HCT116 (cell line): ENCODE data around the gene AGAP6.
"Not testable (repeated sequence)": the region's sequence is repeated elsewhere in the genome, so short reads cannot be mapped to it uniquely, and the experiment has no call there.

ENCODE experiments used
- CEBPB ChIP-seq: IDR thresholded peaks from 2 replicates; pipeline ENCODE4 v1.6.1; 2012; ENCODE audit warnings: low read depth
- JUND ChIP-seq: IDR thresholded peaks from 2 replicates; pipeline ENCODE4 v1.6.1; 2012
- POLR2A ChIP-seq: IDR thresholded peaks from 2 replicates; pipeline ENCODE4 v1.7.0; 2011; ENCODE audit warnings: borderline replicate concordance; ENCODE audit not compliant: insufficient read depth, insufficient read length; ENCODE audit errors: extremely low read depth
- REST ChIP-seq: IDR thresholded peaks from 2 replicates; pipeline ENCODE4 v1.6.1; 2012; ENCODE audit warnings: low read depth
- TF ChIP-seq, protein P1 (sequence below), 3 experiments: fragments of 200-600 bp in 1 of 3; sonication (generic) in 1 of 3; IDR thresholded peaks in 2 of 3; conservative IDR thresholded peaks in 1 of 3; 2 replicates each; pipeline ENCODE4 v1.5.1; 2012 to 2017; ENCODE audit warnings: low read depth in 2 of 3, low read length in 2 of 3, antibody characterized with exemption in 1 of 3, borderline replicate concordance in 1 of 3, control low read depth in 1 of 3, mild to moderate bottlenecking in 1 of 3, mixed read lengths in 1 of 3, mixed run types in 1 of 3, moderate library complexity in 1 of 3; ENCODE audit not compliant: insufficient read depth in 1 of 3

- TF ChIP-seq, protein P1, sequence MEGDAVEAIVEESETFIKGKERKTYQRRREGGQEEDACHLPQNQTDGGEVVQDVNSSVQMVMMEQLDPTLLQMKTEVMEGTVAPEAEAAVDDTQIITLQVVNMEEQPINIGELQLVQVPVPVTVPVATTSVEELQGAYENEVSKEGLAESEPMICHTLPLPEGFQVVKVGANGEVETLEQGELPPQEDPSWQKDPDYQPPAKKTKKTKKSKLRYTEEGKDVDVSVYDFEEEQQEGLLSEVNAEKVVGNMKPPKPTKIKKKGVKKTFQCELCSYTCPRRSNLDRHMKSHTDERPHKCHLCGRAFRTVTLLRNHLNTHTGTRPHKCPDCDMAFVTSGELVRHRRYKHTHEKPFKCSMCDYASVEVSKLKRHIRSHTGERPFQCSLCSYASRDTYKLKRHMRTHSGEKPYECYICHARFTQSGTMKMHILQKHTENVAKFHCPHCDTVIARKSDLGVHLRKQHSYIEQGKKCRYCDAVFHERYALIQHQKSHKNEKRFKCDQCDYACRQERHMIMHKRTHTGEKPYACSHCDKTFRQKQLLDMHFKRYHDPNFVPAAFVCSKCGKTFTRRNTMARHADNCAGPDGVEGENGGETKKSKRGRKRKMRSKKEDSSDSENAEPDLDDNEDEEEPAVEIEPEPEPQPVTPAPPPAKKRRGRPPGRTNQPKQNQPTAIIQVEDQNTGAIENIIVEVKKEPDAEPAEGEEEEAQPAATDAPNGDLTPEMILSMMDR (IDR thresholded peaks at IDR 0.05 in 2 of 3, conservative IDR thresholded peaks at IDR 0.05 in 1 of 3; ENCODE audit: borderline replicate concordance in 1 of 3, insufficient read depth in 1 of 3, low read depth in 2 of 3, low read length in 2 of 3), result not testable (repeated sequence)
- not testable (repeated sequence) for TF ChIP-seq JUND, POLR2A, REST, CEBPB
Measured at GRCh38 chr10:50019279-50019678, 31.1 kb downstream of the AGAP6 start.
